Measurements from ENCODE around the gene SLC25A11.

SLC25A11 gene

DNA sequence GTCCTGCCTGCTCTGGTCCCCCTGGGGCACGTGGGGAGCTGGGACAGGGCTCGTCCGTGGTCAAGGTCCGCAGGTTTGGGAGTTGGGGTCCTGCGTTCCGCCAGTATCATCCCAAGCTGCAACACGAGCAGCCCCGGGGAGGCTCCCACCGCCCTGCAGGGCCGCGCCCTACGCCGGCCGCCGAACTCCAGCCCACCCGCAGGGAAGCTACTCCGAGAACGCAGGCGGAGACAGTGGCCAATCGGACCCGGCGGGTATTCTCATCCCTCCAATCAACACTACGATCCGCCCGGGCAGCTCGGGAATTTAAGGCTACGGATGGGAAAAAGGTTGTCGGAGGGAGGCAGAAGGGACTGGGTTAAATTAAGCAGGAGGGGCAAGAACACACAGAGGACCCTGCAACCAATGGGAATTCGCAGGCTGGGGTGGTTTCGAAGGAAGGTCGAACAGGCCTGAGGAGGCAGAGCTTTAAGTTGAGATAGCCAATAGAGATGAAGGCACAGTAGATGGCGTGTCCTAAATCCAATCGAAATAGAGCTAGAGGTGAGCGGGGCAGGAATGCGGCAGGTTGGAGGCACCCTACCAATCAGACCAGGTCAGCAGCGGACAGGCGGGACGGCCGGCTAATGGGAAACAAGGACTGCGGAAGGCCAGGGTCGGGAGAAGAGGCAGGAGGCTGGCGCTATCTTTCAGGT, 27.1 kb upstream of the SLC25A11 start:
- peak; percentile 97 for FAIRE-seq

DNA sequence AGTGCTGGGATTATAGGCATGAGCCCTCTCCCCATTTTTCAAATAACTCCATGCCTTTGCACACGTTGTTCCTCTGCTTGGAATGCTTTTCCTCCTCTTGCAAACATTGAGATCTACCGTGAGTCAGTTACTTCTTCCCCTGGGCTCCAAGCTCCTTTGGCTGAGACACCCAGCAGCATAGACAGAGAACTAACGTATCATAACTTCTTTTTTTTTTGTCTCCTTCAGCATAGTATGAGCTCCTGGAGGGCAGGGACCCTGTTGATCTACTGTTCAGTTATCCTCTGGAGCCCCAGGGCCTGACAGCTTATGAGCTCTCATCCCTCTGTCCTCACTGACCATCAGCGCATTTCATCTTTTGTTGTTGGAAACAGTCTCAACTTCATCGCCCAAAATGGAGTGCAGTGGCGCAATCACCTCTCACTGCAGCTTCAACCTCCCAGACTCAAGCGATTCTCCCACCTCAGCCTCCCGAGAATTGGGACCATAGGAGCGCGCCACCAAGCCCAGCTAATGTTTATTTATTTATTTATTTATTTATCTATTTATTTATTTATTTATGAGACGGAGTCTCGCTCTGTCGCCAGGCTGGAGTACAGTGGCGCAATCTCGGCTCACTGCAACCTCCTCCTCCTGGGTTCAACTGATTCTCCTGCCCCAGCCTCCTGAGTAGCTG, 25.6 kb upstream of the SLC25A11 start:
- FAIRE-seq: no peak

DNA sequence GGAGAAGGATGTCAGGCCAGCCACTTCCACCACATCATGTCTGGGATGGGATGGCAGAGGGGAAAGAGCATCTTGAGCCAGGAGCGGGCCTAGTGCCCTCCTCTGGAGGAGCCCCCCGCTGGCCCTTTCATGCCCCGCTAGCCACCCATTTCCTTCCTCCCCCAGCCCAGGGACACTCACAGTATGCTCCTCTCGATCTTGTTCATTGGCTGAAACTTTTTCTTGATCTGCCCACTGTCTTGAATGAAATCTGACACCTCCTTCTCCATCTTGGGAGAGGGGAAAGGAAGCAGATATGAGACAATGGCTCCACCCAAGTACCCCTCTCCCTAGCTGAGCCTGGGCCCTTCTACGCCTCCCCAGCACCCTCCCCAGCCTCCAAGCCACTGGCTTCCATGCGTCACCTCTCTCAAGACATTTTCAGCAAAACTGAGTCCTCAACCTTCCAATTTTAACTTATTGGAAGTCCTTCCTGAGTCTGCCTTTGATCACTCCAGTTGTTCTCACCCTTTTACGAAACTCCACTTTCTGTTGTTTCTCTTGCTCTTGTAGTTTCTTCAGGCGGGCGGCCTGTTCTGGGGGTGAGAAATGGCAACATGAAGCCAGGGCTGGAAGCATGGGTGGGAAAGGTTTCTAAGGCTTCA, 20.6 kb upstream of the SLC25A11 start:
- no peak for FAIRE-seq

DNA sequence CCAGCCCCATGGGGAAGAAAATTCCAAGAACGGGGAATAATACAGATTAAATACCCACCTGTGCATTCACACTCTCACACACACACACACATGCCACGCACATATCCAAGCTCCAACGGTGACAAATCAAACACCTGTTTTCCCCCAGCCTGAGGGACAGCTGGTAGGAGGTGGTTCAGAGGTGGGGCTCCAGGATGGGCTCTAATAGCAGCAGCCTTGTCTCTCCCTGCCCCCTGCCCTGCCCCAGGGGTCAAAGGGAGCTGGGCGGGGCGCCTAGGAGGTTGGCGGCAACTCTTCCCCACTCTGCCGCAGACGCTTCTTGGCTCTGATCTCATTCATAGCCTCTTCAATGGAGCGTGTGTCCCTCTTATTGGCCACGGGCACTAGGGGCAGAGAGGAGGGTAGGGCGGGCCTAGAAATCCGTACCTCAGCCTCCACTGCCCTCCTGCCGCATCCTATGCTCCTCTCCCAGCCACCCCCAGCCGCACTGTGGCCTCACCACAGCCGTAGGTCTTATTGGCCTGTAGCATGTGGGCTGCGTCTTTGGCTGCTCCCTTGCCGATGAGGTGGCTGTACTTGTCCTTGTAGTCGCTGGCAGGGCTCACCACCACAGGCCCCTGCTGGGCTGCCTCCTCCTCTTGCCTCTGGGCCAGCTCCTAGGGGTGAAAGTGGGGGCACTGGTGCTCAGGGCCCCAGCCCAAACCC, 19.6 kb upstream of the SLC25A11 start:
- FAIRE-seq: no peak

DNA sequence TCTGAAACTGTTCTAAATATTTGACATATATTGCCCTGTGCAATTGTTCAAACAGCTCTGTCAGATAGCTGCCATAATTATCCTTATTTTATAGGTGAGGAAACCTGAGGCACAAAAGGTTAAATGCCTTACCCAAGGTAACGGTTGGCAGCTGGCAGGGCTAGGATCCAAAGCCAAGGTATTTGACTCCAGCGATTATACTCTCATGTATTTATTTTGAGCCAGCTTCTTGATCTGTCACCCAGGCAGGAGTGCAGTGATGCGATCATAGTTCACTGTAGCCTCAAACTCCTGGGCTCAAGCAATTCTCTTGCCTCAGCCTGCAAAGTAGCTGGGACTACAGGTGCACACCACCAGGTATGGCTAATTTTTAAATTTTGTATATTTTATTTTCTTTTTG, 18.3 kb upstream of the SLC25A11 start:
- no peak for FAIRE-seq

DNA sequence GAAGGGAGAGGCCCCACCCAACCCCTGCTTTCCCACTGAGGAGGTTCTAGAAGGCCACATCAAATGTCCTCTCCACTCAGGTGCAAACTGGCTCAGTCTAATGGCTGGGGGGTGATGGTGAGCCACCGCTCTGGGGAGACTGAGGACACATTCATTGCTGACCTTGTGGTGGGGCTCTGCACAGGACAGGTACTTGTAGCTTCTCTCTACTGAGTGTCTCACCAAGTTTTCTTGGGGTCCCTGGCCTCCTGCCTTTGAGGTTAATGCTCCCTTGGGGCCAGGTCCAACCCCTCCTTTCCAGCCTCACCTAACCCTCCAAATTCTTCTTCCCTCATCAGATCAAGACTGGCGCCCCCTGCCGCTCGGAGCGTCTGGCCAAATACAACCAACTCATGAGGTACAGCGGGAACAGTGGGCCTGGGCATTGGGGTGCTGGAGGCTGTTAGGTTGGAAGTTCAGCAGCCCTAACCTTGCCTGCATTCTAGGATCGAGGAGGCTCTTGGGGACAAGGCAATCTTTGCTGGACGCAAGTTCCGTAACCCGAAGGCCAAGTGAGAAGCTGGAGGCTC, 16.7 kb upstream of the SLC25A11 start:
- no peak for FAIRE-seq

DNA sequence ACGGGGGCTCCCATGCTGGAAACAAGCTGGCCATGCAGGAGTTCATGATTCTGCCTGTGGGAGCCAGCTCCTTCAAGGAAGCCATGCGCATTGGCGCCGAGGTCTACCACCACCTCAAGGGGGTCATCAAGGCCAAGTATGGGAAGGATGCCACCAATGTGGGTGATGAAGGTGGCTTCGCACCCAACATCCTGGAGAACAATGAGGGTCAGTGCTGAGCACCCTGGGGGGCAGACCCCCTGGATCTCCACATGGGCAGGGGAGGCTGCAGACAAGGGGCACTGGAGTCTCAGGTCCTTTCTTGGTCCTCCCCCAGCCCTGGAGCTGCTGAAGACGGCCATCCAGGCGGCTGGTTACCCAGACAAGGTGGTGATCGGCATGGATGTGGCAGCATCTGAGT, 15.2 kb upstream of the SLC25A11 start:
- no peak for FAIRE-seq

DNA sequence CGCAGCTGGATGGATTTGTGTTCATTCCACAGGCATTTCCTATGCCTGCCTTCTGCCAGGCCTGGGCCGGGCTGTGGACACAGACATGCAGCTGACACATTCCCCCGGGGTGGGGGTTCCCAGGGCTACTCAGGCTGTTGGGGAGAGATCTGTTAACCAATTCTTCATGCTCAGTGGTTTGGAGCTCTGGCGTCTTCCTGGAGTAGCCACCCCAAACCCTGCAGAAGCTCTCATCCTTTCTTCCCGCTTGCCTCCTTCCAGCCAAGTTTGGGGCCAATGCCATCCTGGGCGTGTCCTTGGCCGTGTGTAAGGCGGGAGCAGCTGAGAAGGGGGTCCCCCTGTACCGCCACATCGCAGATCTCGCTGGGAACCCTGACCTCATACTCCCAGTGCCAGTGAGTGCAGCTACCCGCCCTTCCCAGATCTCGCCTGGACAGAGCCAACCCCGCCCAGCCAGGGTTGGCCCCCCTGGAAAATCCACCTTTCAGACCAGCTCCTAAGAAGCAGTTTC, 13.7 kb upstream of the SLC25A11 start:
- no peak for FAIRE-seq

DNA sequence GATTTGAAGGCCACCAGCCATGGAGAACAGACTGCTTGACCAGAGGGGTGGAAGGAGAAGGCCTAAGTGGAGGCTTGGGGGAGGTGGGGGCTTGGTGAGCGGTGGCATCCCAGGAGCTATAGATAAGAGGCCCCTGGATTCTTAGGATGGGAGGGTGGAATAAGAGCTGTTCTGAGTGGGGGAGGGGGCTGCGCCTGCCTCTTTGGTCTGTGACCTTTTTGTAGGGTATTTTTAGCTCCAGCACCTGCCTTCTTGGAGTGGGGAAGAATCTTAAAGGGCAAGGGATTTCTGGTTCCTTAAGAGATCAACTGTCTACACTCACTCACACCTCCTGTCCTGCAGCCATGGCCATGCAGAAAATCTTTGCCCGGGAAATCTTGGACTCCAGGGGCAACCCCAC, 11.6 kb upstream of the SLC25A11 start:
- no peak for FAIRE-seq

DNA sequence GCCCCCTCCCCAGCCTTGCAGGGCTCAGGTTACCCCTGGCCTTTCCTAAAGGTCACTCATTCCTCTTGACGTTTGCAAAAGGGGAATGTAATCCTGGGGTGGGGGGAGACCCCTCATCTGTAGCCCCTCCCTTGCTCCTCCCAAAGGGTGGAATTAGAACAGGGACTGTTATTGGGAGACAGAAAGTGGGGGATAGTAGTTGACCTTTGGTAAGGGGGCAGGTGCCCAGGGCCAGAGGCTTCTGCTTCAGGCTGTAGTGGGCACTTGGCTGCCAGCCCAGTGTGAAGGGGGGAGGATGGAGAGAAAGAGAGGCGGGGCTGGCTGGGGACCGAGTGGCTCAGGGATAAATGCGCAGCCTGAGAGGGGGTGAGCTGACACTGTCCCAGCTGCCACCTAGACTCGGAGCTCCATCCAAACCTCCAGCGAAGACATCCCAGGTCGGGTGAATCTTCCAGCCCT, 10.9 kb upstream of the SLC25A11 start, which contains the start of gene ENO3:
ENO3 (plus strand) TSS at position 374 of the 459 bp plus-strand sequence. CDS start 711 bp downstream, outside the sequence.
- no peak for FAIRE-seq

DNA sequence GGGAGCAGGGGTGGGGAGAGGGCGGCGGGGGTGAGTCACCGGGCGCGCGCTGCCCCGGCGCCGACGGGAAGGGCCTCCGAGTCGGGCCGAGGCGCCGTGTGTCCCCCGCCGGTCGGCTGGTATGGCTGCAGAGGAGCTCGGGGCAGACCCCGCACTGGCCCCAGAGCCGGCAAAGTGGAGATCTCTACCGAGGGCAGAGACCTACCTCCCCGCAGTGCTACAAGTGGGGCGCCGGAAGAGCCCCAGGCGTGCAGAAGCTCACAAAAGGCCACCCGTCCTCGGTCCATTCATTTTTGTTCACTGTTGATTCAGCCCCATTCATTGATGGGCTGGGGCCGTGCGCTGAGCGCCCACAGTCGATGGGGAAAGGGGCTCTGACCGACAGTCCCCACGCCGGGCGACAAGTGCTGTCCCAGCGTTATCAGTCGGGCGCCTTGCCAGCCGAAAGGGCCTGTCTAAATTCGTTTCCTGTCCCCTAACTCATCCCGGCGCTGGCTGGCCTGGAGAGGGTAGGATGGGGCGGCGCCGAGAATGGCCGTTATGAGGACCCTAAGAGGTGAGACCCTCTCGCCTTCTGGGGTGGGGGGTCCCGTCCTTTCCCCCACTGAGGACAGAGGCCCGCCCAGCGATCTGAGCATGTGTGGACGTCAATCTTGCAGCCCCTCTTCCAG, 10.4 kb upstream of the SLC25A11 start:
- FAIRE-seq: no peak

DNA sequence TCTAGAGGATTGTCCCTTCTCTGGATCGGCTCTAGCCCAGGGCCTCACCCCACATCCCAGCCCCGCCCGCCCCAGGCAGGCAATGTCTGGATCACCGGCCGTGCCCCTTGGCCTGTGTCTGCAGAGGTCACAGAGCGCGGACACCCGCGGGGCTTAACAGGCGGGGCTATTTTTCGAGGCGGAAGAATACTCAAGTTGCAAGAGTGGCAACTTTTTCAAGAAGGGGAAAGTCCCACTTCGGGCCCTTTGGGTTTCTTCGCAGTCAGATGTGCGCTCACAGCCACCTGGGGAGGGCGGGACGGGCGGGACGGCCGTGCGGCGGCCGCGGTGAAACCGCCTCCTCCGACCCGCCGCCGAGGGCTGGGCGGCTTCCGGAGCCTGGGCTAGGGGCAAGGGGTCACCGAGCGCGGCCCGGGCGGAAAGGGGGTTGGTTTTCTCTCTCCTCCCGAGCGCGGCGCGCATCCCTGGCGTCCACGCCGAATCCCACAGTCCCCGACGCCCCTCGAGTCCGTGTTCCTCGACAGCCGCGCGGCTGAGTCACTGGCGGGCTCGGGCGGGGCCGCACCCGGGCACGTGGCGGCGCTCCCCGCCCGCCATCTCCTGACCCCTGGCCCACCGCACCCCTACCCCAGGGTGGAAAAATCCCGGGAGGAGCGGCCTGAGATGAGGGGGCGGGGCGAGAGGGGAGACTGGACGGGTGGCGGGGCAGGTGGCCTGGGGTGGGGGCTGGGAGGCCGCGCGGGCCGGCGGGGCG, 9.7 kb upstream of the SLC25A11 start:
- no peak for FAIRE-seq

DNA sequence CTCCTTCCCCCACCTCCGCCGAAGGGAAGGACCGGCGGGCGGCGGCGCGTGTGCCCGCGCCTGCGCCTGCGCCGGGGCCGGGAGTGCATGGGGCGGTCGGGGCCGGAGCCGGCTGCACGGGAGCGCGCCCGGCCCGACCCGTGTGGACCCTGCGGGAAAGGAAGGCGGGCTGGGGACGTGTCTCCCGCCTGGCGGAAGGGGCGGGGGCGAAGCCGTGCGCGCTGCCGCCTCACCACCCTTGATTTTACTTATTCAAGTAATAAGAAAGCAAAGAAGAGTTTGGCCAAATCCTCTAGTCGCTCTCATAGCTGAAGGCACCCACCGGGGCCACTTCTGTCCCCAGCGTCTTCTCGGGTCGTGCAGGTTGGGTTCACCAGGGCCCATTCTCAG, 9.1 kb upstream of the SLC25A11 start:
- no peak for FAIRE-seq

DNA sequence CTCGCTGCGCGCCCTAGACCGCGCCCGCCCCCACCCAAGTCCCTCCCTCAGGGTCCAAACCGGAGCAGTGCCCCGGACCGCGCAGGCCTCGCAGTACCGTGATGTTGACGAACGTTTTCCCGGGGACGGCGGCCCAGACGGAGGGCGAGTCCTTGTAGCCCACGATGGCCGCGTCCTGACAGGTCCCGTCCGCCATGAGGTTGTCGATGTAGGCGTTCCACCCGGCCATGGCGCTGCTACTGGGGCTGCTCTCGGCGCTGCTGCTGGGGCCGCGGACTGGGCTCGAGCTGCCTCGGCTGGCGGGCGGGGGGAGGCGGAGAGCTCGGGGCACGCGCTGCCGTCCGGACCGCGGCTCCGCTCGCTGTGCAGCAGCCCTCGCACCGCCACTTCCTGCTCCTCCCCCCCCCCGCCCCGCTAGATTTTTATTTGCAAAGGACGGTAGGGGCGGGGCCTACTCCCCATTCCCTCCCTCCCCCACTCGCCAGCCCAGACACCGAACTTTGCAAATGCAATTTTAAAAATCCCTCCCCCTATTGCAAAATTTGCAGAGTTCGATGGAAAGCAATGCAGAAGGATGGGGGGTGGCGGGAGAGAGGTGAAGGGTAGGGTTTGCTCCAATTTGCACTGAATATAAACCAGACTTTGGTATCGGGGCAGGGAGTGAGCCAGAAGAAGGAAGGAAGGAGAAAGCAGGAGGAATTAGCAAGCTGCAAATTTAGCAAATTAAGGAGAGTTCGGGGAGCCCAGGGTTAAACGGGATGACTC, 8.5 kb upstream of the SLC25A11 start, which contains the start of gene PFN1:
PFN1 (minus strand) TSS at position 365 of the 765 bp plus-strand sequence; CDS start at position 229, 136 bp downstream.
- no peak for FAIRE-seq

DNA sequence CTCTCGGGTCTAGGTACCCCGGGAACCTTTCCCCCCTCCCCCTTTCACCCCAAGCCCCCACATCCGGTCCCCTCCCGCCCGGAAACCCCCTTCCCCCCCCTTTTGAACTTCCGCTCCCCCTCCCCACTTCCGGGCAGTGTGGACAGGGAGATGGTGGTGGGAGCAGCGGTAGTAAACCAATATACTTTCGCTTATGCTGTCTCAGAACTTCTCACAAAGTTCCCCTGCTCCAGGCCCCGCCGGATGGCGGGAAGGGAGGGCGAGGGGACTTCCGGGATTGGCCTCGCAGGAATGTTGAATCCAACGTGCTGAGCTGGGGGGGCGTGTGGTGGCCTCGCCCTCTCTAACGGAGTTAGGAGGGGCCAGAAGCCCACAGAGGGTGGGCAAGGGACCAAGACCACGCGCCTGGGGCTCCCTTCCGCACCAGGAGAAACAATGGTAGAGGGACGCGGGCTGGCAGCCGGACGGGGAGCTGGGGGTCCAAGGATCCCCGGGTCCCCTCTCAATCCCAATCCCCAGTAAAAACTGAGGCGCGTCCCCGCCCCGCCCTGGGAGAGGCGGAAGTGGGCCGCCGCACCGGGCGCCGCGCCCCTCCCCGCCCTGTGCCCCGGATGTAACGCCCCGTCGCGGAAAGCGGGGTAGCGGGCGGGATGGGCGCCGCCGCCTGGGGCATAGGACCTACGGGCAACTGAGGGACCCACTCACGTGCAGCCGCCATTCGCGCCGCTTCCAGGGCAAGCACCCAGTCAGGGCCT, 7.7 kb upstream of the SLC25A11 start:
- no peak for FAIRE-seq

DNA sequence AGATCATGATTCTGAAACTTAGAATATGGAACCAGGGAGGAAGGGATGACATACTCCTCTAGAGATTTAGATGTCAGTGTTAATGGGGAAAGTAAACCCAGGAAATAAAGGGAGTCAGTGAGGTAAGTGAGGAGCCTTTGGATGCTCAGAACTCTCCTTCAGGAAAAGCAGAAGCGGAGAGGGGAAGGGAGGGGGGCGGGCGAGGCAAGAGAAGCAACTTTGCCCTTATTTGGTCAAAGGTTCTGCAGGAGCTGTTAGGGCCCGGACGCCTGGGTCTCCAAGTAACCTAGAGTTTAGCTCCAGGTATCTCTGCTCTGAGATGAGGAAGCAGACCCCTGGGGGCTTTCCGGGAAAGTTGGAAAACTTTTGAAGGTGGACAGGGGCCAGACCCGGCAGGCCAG, 7.2 kb upstream of the SLC25A11 start:
- FAIRE-seq: no peak

DNA sequence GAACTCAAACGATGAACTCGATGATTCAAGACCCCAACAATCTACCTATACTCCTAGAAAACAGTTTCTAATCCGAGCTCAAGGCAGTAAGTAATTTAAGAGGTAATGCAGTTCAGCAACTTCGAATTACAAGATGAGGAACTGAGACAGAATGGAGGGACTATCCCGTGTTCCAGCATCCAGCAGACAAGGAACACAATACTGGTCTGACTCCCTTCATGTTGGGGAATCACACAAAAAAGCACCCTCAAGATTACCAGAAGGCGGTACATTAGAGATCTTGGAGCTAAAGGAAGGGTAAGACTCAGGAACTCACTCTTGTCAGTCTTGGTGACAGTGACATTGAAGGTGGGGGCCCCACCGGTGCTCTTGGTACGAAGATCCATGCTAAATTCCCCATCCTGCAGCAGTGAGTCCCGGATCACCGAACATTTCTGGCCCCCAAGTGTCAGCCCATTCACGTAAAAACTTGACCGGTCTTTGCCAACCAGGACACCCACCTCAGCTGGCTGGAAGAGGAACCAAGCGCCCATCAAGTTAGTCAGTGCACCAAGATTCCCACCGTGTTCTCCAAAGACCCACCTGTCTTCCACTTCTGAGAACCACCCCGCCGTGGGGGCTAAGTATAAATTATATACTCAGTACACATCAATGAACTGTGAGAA, 6.6 kb upstream of the SLC25A11 start:
- no peak for FAIRE-seq

DNA sequence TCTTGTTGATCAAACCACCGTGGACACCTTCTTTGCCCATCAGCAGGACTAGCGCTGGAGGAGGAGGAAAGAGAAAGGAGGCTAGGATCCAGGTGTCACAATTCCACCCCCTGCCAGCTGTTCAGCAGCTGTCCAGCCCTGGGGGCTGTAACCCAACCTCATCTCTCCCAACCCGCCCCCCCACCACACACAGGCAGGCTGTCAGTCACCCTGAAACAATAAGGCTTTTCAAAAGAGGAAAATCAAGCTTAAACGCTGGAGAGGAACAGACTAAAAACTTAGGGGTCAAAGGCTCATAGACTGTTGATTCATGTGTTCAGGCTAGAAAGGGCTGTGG, 6.1 kb upstream of the SLC25A11 start:
- FAIRE-seq: no peak
